Effector memory CD4-positive, alpha-beta T cell (primary cell): ENCODE results near the gene BCL2L13.
"Not testable (repeated sequence)": the region's sequence is repeated elsewhere in the genome, so short reads cannot be mapped to it uniquely, and the experiment has no call there.

Experiments used
- DNase-seq, 3 donors: peaks; one replicate each; pipeline ENCODE4 v3.0.0-alpha.2; 2020
- H3K27ac ChIP-seq: 2 replicates; pipeline ENCODE4 v1.7.0; 2013; ENCODE audit warnings: mild to moderate bottlenecking, low read length, moderate library complexity; ENCODE audit not compliant: insufficient read depth, poor library complexity, severe bottlenecking
- H3K27me3 ChIP-seq: replicated peaks from 2 replicates; pipeline ENCODE4 v1.7.0; 2013; ENCODE audit warnings: mild to moderate bottlenecking, low read length; ENCODE audit not compliant: insufficient read depth, control insufficient read depth, poor library complexity, severe bottlenecking
- H3K36me3 ChIP-seq: 2 replicates; pipeline ENCODE4 v1.7.0; 2013; ENCODE audit warnings: mild to moderate bottlenecking, low read length, moderate library complexity; ENCODE audit not compliant: control insufficient read depth, insufficient read depth
- H3K4me1 ChIP-seq: 2 replicates; pipeline ENCODE4 v1.7.0; 2013; ENCODE audit warnings: low read length, mild to moderate bottlenecking; ENCODE audit not compliant: control insufficient read depth, insufficient read depth, poor library complexity, severe bottlenecking
- H3K4me3 ChIP-seq: 2 replicates; pipeline ENCODE4 v1.7.0; 2013; ENCODE audit warnings: low read length, low read depth, mild to moderate bottlenecking; ENCODE audit not compliant: insufficient read depth, poor library complexity, severe bottlenecking
- H3K9me3 ChIP-seq: 2 replicates; pipeline ENCODE4 v1.7.0; 2013; ENCODE audit warnings: mild to moderate bottlenecking, low read length, moderate library complexity; ENCODE audit not compliant: control insufficient read depth

Gene BCL2L13

DNA sequence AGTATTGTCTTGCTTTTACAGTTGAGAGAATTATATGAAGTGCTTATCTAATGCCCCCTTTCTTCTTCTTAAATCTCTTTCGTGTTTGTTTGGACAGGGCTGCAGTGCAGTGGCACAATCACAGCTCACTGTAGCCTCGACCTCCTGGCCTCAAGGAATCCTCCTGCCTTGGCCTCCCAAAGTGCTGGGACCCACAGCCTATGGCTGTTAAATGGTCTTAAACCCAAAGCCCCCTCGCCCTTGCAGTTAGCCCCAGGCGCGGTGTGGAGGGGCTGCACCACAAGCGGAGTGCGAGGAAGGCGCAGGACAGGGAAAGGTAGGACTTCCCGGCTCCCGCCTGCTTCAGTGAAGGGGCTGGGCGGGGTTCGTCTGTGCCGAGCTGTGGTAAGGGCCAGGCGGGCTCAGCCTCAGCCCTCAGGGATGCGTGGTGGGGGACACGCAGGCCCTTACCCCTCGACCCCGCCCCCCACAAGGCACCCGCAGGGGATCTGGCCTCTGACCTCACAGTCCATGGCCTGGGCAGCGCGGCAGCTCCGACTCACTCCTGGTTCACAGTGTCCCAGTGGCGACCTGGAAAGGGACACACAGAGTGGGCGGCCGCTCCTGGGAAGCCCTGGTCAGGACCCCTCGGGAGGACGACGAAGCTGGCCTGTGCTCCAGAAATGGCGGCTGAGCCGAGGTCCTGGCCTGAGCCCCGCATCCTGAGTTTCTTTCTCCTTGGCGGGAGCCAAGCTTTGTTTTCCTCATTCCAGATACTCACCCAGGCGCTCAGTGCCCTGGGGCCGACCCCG is 111.2 kb downstream of the BCL2L13 start:
- no peaks in the 10 kb centered on the region for H3K9me3 ChIP-seq
- no peak overlapping the region for H3K27ac ChIP-seq
- no peaks in the 10 kb centered on the region for H3K4me1 ChIP-seq
- H3K4me3 ChIP-seq = no peak overlapping the region
- no peak for DNase-seq
- peaks cover 6% of the 10 kb centered on the region for H3K36me3 ChIP-seq
- H3K27me3 ChIP-seq = no peaks in the 10 kb centered on the region

DNA sequence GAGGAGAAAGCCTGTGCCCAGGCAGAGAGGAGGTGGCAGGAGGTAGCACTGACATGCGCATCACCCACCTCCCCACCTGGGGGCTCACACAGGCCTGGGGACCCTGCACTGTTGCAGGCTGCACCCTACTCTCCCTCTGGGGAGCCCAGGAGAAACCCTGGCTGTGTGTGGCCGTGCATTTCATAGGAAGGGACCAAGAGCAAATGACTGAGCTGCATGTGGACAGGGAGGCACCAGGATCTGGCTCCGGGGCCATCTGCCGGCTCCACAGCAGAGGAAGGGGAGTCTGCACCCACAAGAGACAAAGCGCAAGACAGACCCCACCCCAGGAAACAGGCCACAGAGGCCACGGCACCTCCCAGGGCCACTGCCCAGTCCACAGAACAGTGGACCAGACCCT is 113.0 kb downstream of the BCL2L13 start:
- Histone ChIP-seq H3K27ac (no peak overlapping the region), H3K36me3 (peaks cover 6% of the 10 kb centered on the region)
- DNase-seq = no peak

DNA sequence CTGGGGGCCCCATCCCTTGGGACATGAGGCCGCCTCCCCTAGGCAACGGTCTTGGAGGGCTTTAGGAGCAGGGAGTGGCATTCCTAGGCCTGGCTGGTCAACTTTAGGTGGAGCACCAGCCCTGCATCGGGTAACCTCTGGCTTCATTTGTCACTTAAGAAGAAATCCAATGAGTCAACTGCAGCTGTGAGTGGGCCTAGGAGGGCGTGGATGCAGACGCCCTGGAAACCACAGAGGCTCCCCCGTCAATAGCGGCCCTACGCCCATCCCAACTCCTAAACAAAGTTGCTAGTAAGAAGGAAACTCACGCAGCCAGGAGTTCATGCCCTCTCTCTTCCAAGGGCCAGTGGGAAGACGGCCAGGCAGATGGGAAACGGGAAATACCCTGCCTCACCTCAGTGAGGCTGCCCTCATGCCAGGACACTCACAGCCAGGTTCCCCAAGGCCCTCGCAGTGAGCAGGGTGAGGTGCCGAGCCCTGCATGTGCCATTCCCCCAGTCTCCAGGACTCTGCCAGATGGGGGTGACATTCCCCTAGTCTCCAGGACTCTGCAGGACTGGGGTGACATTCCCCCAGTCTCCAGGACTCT is 114.9 kb downstream of the BCL2L13 start:
- peaks cover 6% of the 10 kb centered on the region for H3K36me3 ChIP-seq
- no peak for DNase-seq
- H3K27me3 ChIP-seq = no peaks in the 10 kb centered on the region
- H3K4me3 ChIP-seq = no peak overlapping the region
- no peaks in the 10 kb centered on the region for H3K4me1 ChIP-seq
- no peaks in the 10 kb centered on the region for H3K9me3 ChIP-seq
- H3K27ac ChIP-seq = no peak overlapping the region

More for the DNA sequence above, 113.0 kb downstream of the BCL2L13 start:
- Histone ChIP-seq H3K27me3 (no peaks in the 10 kb centered on the region), H3K4me1 (no peaks in the 10 kb centered on the region), H3K4me3 (no peak overlapping the region), H3K9me3 (no peaks in the 10 kb centered on the region)

DNA sequence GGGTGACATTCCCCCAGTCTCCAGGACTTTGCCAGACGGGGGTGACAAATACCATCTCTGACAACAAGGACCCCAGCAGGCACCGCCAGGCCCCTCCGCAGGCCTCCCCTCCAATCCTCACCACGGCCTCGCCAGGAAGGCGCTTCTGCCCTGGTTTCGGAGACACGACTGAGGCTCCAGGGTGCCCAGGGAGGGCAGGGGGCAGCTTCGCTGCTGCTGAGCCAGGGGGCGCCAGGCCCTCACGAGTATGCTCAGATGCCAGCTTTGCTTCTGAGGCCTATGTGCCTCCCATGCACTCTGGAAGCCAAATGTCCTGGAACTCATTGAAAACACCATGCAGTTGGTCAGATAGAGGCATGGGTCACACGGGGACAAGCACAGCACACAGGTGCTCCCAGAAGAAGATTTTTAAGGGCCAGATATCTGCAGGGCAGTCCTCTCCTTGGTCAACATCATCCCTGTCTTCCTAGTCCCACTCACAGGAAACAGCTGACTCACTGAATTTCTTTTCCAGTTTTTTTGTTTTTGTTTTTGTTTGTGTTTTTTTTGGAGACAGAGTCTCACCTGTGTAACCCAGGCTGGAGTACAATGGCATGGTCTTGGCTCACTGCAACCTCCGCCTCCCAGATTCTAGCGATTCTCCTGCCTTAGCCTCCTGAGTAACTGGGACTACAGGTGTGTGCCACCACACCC is 115.8 kb downstream of the BCL2L13 start:
- H3K4me3 ChIP-seq = no peak overlapping the region
- H3K36me3 ChIP-seq = peaks cover 4% of the 10 kb centered on the region
- H3K4me1 ChIP-seq = no peaks in the 10 kb centered on the region
- no peaks in the 10 kb centered on the region for H3K9me3 ChIP-seq
- H3K27me3 ChIP-seq = no peaks in the 10 kb centered on the region
- H3K27ac ChIP-seq = no peak overlapping the region
- DNase-seq = no peak

DNA sequence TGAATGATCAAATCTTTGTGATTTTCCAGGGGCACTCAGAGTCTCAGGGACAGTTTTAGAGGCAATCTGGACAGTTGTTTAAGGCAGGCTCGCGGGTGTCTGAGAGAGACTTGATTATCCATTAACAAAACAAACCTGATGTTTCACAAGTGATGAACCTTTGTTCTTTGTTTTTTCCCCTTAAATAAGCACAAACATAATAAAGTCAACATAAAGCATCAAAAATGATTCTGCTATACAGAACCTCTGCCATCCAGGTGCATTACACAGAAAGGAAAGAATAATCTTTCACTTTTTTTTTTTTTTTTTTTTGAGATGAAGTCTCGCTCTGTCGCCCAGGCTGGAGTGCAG is 122.6 kb downstream of the BCL2L13 start:
- DNase-seq = no peak
- Histone ChIP-seq H3K4me3 (no peak overlapping the region), H3K36me3 (no peaks in the 10 kb centered on the region), H3K27ac (no peak overlapping the region), H3K9me3 (no peaks in the 10 kb centered on the region), H3K27me3 (no peaks in the 10 kb centered on the region), H3K4me1 (peaks cover 2% of the 10 kb centered on the region)

DNA sequence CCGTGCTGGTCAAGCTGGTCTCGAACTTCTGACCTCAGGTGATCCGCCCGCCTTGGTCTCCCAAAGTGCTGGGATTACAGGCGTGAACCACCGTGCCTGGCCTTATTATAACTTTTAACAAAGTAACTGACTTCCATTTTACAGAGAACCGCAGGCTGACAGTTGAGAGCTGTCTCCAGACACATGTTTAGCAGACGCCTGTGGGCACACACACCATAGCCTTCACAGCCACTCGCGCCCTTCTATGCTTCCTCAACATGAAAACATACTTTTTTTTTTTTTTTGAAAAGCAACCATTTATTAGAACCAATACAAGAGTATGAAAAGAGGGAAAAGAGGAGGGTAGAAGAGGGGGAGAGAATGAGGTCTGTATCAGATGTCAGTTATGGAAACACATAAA is 124.9 kb downstream of the BCL2L13 start:
- DNase-seq, H3K36me3 ChIP-seq, H3K9me3 ChIP-seq, H3K4me3 ChIP-seq, H3K27me3 ChIP-seq, H3K27ac ChIP-seq: not testable (repeated sequence)
- peaks cover 14% of the 10 kb centered on the region for H3K4me1 ChIP-seq

DNA sequence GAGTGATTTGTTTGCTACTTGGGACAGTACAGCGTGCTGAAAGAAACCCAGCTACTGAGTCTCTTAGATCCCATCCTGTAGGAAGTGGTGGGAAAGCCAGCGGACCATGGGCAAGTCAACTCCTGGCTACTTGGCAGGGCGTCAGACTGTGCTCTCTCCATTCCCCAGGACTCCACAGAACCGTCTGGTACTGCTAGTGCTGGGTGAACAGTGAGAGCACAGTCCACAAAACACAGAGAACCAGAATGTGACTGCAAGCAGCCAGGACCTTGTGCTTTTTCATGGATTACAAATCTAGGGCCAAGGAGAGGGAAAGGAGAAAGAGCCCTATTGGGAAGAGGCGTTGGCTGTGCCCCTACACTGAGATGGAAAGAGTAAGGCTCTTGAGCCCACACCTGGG is 125.5 kb downstream of the BCL2L13 start:
- no peak overlapping the region for H3K27ac ChIP-seq
- no peaks in the 10 kb centered on the region for H3K9me3 ChIP-seq
- DNase-seq = no peak
- no peak overlapping the region for H3K4me3 ChIP-seq
- H3K27me3 ChIP-seq = no peaks in the 10 kb centered on the region
- peaks cover 14% of the 10 kb centered on the region for H3K4me1 ChIP-seq
- no peaks in the 10 kb centered on the region for H3K36me3 ChIP-seq

DNA sequence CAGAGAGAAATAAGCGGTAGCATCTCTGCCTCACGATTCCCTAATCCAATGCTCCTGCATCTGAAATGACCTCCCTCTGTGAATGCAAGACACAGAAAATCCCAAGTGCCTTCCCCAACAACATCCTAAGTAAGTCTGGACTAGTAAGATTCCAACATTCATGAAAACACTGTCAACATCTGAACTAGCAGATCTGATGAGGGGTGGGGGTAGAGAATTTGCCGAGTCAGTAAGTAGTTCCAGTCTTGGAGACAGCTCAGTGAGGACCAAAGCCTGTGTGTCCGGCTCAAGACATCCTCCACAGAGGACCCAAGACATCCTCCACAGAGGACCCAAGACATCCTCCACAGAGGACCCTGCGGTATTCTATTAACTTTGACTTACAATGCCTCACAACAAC is 126.3 kb downstream of the BCL2L13 start:
- not testable (repeated sequence) for H3K4me3 ChIP-seq, H3K27ac ChIP-seq, H3K27me3 ChIP-seq, H3K9me3 ChIP-seq, H3K36me3 ChIP-seq, DNase-seq
- H3K4me1 ChIP-seq = peaks cover 14% of the 10 kb centered on the region

DNA sequence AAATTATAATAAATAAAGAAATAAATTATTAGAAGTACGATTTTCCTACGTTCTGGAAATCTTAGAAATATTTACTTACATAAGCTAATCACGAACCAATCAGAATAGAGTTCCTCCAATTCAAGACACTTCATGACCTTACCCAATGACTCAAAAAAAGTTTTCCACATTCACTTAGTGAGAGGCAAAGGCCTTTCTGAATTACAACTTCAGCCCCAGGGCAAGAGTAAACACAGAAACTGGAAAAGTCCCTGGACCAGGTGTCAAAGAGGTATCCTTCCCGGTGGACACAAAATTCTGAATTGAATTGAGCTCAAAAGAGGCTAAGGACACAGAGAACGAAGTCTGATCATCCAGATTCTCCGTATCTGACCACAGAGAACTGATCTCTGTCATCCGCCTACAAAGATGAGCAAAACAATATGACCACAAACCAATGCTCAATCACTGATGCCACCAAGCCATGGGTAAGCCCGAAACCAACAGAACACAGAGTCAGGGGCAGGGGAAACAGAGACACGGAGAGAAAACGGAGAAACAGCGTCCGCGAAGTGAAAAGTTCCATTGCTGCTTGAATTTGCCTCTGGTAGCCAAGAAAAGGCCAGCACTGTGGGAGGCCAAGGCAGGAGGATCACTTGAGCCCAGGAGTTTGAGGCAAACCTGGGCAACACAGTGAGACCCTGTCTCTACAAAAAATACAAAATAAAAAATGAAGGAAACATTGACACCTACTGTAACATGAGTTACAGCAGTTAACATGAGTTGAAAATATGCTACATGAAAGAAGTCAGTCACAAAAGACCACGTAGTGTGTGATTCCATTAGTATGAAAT is 128.9 kb downstream of the BCL2L13 start:
- H3K27ac ChIP-seq = peak overlapping the region; percentile 59
- DNase-seq = peak in 1 of 3 donors; percentile 31
- no peaks in the 10 kb centered on the region for H3K27me3 ChIP-seq
- no peak overlapping the region for H3K4me3 ChIP-seq
- H3K4me1 ChIP-seq = peaks cover 25% of the 10 kb centered on the region
- no peaks in the 10 kb centered on the region for H3K9me3 ChIP-seq
- H3K36me3 ChIP-seq = no peaks in the 10 kb centered on the region
